AG04449 (cell line): ENCODE data around the gene GEMIN2.
"Not testable (repeated sequence)": the region's sequence is repeated elsewhere in the genome, so short reads cannot be mapped to it uniquely, and the experiment has no call there.

Source experiments
- CTCF ChIA-PET: fragments of 350-600 bp; formaldehyde crosslinking; extraction: SDS; loops from one replicate; lab custom pipeline; 2021; ENCODE audit warnings: antibody characterized with exemption; lab: Yijun Ruan, JAX
- POLR2A ChIA-PET: fragments of 400-600, 350-600 bp; formaldehyde crosslinking; extraction: SDS; loops from one replicate; lab custom pipeline; 2020; ENCODE audit warnings: antibody characterized with exemption, inconsistent platforms; lab: Yijun Ruan, JAX
- DNase-seq: peaks from one replicate; pipeline ENCODE4 v3.0.0-alpha.2; 2010; ENCODE audit warnings: low read depth, low spot score
- H3K4me3 ChIP-seq: 2 replicates; pipeline ENCODE4 v1.5.1; 2011; ENCODE audit warnings: low read depth, mild to moderate bottlenecking, control low read depth, low read length
- CTCF ChIP-seq: IDR thresholded peaks from one replicate; pipeline ENCODE4 v1.5.1; 2011; ENCODE audit warnings: mild to moderate bottlenecking, moderate library complexity, low read length, control low read depth, inconsistent platforms; ENCODE audit not compliant: insufficient read depth; ENCODE audit errors: missing control alignments

GEMIN2 gene

GRCh38 chr14:39145266-39145966 lies 31.3 kb downstream of the GEMIN2 start:
- no peak for TF ChIP-seq CTCF
- H3K4me3 ChIP-seq: no peak overlapping the region
- CTCF ChIA-PET: no interaction called here
- no peak for DNase-seq
- POLR2A ChIA-PET: no interaction called here

- ChIA-PET CTCF (no interaction called here), POLR2A (no interaction called here)
- no peak overlapping the region for H3K4me3 ChIP-seq
- no peak for DNase-seq
- no peak for TF ChIP-seq CTCF
Observed at GRCh38 chr14:39154594-39155189, 40.6 kb downstream of the GEMIN2 start.

- no peak overlapping the region for H3K4me3 ChIP-seq
- no peak for DNase-seq
- no peak for TF ChIP-seq CTCF
- CTCF ChIA-PET: interaction anchor here (1.2 kb wide), 1 partner anchor 13 kb away, joined by 4 read pairs; the partner anchor contains the start of gene TRAPPC6B
- POLR2A ChIA-PET: interaction anchor here (0.6 to 1.0 kb wide), 3 partner anchors 11 to 13 kb away, joined by 3 to 4 read pairs (median 3); partner anchors contain the start of gene TRAPPC6B
Observed at GRCh38 chr14:39157491-39157890, 43.4 kb downstream of the GEMIN2 start.

GRCh38 chr14:39158222-39158858 lies 44.2 kb downstream of the GEMIN2 start:
- ChIA-PET POLR2A (interaction anchor here (1.1 kb wide), 1 partner anchor 12 kb away, joined by 3 read pairs; the partner anchor contains the start of gene TRAPPC6B), CTCF (interaction anchor here (1.2 kb wide), 1 partner anchor 12 kb away, joined by 4 read pairs; the partner anchor contains the start of gene TRAPPC6B)
- TF ChIP-seq CTCF: no peak
- DNase-seq: no peak
- H3K4me3 ChIP-seq: no peak overlapping the region

GRCh38 chr14:39160494-39160893 lies 46.4 kb downstream of the GEMIN2 start:
- TF ChIP-seq CTCF: no peak
- DNase-seq: no peak
- H3K4me3 ChIP-seq: no peak overlapping the region
- ChIA-PET POLR2A (interaction anchor here (0.6 kb wide), 1 partner anchor 14 kb away, joined by 6 read pairs; no protein-coding TSS in a partner anchor), CTCF (interaction anchor here (1.1 kb wide), 1 partner anchor 10 kb away, joined by 3 read pairs; the partner anchor contains the start of gene TRAPPC6B)

GRCh38 chr14:39167797-39168320 lies 53.7 kb downstream of the GEMIN2 start:
- CTCF ChIA-PET, H3K4me3 ChIP-seq, POLR2A ChIA-PET, DNase-seq: not testable (repeated sequence)
